GM19463 (cell line): Measurements from ENCODE around the gene UBR7.

Experiments used
- ATAC-seq: cut with Tn5 transposase; IDR thresholded peaks from one replicate; pipeline ENCODE4 v1.9.1; 2021; ENCODE audit warnings: mild to moderate bottlenecking, moderate library complexity; ENCODE audit not compliant: unreplicated experiment

The UBR7 gene

GRCh38 chr14:93249128-93249831 lies 42.2 kb downstream of the UBR7 start:
- ATAC-seq: no peak

DNA sequence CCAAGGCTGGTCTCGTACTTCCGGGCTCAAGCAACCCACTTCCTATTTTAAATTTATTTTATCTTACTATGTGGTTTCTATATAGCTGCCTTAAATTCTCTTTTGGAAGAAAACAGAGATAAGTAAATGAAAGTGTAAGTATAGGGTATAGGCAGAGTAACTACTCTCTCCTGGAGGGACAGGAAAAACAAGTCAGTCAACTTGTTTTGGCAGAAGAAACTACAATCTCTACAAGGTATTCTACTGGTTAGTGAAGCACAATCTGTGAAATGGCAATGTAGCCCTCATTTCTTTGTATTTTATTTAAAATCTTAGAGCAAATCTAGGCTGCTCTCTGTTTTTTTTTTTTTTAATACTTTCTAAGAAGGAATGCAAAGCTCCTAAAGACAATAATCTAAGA lies 55.4 kb downstream of the UBR7 start:
- ATAC-seq: no peak

- ATAC-seq: no peak
Observed at GRCh38 chr14:93263416-93263815, 56.4 kb downstream of the UBR7 start.

DNA sequence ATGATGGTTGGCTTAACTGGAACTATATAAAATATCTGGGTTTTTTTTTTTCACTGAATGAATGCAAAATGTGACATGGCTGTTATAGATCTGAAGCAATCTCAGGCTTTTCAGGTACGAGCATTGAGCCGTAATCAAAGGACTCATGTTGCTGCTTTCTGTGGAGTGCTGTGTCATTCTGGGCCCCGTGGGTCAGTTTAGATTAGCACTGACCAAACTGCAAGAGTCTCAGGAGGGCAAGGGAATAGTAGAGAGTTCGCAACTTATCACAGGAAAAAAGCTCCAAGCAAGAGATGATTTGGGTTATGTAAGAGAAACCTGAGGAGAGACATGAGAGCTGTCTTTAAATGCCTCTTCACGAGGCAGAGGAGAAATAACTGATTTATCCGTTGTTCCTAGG lies 59.1 kb downstream of the UBR7 start:
- ATAC-seq: no peak

- no peak for ATAC-seq
Observed at GRCh38 chr14:93267149-93267711, 60.2 kb downstream of the UBR7 start.

DNA sequence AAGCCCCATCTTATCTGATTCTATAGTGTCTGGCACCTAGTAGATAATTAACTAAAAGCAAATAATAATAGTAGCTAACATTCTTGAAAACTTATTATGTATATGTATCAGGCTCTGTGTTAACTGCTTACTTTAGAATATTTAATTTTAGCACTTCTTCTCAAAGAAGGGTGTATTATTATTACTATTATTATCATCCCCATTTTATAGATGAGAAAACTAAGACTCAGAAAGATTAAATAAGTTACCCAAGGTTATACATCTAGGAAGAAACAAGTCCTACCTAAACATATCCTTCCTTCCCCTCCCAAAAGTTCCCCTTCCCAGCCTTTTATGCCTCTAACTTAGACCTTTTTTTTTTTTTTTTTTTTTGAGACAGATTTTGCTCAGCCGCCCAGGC lies 61.4 kb downstream of the UBR7 start:
- no peak for ATAC-seq

GRCh38 chr14:93269341-93270068 lies 62.4 kb downstream of the UBR7 start:
- no peak for ATAC-seq

- no peak for ATAC-seq
Observed at GRCh38 chr14:93271111-93271510, 64.1 kb downstream of the UBR7 start.

- no peak for ATAC-seq
Observed at GRCh38 chr14:93274055-93274806, 67.2 kb downstream of the UBR7 start.

DNA sequence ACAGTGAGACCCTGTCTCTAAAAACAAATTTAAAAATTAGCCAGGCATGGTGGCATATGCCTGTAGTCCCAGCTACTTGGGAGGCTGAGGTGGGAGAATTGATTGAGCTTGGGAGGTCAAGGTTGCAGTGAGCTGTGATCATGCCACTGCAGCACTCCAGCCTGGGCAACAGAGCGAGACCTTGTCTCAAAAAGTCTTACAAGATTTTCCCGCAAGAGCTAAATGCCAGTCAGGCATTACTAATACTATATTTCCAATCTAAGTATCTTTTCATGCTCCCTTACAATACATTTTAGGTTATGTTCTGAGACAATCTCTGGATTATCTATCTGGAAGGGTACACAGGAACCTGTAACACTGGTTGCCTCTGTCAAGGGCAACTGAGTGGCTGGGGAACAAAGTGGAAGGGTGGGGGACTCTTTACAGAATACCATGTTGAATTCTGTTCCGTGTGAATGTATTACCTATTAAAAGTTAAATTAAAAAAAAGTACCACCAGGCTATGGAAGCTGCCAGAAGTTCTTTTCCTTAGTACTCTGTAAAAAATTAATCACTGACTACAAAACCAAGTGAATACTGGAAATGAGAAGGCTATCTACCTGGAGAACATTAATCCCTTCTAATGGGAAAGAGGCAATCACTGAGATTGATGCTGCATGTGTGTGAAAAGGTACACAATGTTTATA lies 69.1 kb downstream of the UBR7 start:
- no peak for ATAC-seq
